Measurements from ENCODE around the gene KIF13A.
"Not testable (repeated sequence)": the region's sequence is repeated elsewhere in the genome, so short reads cannot be mapped to it uniquely, and the experiment has no call there.

Gene KIF13A

GRCh38 chr6:17968876-17969275 lies 18.6 kb downstream of the KIF13A start:
- DNase-seq (ENCODE audit: low spot score), result no peak

DNA sequence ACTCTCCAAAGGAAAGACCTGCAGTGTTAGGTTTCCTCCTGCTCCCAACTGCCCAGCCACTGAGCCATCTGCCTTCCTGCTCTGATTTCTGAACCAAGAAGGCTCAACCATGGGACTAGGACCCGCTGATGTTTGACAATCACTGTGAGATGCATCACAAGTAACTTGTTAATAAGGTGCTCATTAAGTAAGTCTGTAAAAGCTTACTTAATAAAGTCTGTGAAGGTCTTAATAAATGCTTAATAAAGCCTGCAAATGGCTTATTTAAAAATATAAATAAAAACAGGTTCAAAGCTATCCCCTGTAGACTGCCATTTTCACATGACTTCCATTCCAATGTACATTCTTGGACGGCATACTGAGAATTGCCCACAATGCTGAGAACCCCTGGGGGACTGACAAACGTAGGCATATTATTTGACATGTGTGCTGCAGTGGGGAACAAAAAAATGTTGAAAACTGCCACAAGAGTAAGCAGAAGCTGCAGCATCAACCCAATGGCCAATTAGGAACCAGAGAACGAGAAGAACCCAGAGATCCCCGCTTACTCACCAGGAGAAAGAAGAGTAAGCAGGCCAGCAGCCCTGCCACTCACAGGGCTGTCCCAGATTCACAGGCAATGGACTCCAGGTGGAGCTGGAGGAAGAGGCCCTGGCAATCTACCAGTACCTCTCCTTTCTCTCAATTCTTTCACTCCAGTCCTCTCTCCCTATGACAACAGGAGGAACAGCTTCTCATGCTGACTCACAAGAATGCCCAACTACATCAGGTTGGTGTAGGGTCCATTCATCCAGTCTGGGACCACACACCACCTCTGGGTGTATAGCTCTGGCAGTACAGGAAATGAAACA lies 19.5 kb downstream of the KIF13A start:
- no peak for DNase-seq (ENCODE audit: low spot score)

DNA sequence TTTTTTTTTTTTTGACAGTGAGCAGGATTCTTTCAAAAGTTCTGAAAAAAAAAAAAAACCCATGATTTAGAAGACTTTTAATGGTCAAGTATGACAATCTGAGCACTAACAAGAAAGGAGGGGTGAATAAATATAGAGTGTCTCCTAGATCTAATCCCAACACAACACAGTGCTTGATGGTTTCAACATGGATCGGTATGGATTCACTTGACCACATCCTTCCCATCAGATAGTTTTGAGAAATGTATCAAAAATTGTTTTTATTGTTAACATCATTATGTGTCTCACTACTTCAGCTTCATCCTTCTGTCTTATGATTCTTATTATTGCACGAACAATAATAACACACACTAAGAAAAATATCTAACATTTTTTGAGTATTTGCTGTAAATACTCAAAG lies 21.0 kb downstream of the KIF13A start:
- no peak for DNase-seq (ENCODE audit: low spot score)

DNA sequence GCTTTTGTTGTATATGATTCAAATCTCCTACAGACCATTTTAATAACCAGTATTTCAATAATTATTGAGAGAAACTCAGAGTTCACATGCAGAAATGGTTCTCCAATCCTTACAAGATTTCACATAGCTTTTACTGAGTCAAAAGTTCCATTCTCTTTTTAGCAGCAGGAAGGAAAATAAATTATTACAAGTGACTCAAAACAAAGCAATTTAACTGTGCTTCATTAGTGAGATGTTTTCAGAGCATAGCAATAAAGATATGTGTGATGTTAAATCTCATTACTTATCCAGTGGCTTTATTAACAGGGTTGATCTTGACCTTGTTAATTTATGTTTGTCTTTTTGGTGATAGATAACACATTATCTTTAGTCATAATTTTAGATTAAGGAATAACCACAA lies 22.0 kb downstream of the KIF13A start:
- DNase-seq (ENCODE audit: low spot score), result no peak

- DNase-seq (ENCODE audit: low spot score), result no peak
These were observed 22.8 kb downstream of the KIF13A start for GRCh38 chr6:17964633-17965032.

GRCh38 chr6:17962436-17963031 lies 24.9 kb downstream of the KIF13A start:
- no peak for DNase-seq (ENCODE audit: low spot score)

DNA sequence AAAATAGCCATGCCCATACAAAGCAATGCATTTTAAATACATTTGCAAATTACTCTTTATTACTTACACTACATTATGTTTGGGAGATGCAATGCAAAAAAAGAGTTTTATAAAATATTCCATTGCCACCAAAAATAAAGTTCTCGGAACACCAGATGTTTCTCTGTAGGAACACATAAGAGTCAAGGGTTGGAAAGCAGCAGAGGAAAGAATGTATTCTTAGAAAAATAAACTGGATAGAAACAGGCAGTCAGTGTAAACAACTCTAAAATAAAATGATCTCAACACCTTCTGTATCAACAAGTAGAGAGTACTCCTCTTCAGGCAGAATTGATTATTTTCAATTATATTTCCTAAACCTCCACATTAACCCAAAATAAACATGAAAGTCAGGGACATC lies 28.1 kb downstream of the KIF13A start:
- no peak for DNase-seq (ENCODE audit: low spot score)

DNA sequence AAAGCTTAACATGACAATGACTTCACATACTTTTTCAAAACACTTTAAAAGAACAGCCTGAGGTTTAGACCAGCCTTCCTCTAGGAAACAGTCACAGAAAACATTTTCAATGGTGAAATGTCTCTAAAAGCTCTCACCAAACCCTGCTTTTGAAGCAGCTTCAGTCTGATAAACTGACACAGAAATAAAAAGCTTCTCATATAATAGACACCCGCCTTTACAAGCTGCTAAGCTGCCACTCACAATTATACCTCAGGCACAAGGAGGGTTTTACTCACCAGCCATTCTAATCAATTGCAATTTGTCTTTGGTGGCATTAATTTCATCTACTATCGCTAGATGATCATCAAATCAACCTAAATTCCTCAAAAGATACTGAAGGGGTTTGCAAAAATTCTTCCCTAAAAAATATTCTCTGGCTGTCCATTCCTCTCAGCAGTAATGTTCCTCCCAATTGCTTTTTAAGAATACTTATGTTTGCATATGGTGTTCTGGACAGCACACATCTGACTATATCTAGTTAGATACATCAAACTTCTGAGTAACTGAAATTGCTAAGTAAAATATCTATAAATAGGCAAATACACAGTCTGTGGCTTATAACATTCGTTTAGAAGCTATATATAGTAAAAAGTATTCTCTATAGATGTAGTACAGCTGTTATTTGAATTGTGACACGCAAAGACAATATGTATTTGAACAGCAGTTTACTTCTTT lies 29.4 kb downstream of the KIF13A start:
- no peak for DNase-seq (ENCODE audit: low spot score)

DNA sequence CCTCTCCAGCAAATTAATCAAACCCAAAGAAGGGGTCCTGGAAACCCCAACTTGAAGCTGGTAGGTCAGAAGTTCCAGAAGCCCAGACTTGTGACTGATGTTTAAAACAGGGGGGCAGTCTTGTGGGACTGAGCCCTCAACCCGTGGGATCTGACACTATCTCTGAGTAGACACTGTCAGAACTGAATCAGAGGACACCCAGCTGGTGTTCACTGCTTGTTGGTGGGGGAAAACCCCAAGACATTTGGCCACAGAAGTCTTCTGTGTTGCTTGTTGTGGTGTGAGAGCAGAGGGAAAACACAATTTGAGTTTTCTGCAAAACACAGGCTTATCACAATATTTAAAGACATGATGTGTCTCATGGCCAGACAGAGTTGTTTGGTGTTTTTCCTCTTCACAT lies 29.9 kb downstream of the KIF13A start:
- no peak for DNase-seq (ENCODE audit: low spot score)

- DNase-seq (ENCODE audit: low spot score), result no peak
These were observed 30.3 kb downstream of the KIF13A start for GRCh38 chr6:17957086-17957485.

DNA sequence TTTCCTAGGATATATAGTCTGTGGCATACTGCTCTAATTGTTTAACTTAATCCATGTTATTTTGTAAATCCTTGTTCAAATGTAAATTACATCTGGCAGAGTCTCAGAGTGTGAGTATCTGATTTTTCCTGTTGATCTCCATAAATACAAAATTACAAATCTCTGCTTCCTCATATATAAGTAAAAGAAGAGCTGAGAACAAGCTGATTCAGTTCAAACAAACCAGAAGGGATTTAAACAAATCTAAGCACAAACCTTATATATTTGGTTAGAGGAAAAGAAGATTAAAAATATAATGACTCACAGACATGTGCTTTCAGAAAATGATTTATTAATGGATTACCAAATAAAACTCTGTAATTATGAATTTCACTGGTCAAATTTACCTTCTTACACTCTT lies 37.3 kb downstream of the KIF13A start:
- DNase-seq (ENCODE audit: low spot score), result no peak

DNA sequence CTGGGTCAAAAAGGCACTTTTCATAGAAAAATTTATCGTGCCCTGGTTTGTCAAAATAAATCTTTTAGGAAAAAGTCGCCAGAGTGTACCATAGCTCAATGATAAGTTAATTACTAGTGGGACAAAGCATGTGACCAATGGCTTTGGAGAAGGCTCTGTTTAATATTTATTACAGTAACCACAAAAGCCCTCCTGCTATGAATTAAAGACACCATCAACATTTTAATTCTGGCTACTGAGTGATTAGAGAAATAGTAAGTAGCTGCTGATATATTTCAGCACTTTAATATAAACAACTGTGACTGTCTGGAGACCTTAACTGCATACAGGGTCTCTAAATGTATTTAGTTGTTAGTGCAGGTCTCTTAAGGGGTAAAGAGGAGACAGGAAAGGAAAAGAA lies 38.3 kb downstream of the KIF13A start:
- DNase-seq (ENCODE audit: low spot score), result no peak

GRCh38 chr6:17948725-17949124 lies 38.7 kb downstream of the KIF13A start:
- DNase-seq (ENCODE audit: low spot score), result no peak

DNA sequence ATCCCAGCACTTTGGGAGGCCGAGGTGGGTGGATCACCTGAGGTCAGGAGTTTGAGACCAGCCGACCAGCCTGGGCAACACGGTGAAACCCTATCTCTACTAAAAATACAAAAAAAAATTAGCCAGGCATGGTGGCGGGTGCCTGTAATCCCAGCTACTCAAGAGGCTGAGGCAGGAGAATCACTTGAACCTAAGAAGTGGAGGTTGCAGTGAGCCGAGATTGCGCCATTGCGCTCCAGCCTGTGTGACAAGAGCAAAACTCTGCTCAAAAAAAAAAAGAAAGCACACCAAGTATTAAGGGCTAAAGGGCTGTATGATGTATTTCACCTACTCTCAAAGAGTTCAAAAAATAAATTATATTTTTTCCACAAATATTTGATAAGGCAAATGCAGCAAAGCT lies 39.9 kb downstream of the KIF13A start:
- not testable (repeated sequence) for DNase-seq (ENCODE audit: low spot score)

- no peak for DNase-seq (ENCODE audit: low spot score)
These were observed 41.9 kb downstream of the KIF13A start for GRCh38 chr6:17945575-17945974.

GRCh38 chr6:17945111-17945510 lies 42.3 kb downstream of the KIF13A start:
- no peak for DNase-seq (ENCODE audit: low spot score)

- no peak for DNase-seq (ENCODE audit: low spot score)
These were observed 46.1 kb downstream of the KIF13A start for GRCh38 chr6:17941318-17941717.

GRCh38 chr6:17940151-17940792 lies 47.2 kb downstream of the KIF13A start:
- no peak for DNase-seq (ENCODE audit: low spot score)

- no peak for DNase-seq (ENCODE audit: low spot score)
These were observed 48.5 kb downstream of the KIF13A start for GRCh38 chr6:17938901-17939300.

GRCh38 chr6:17935188-17936149 lies 52.0 kb downstream of the KIF13A start:
- no peak for DNase-seq (ENCODE audit: low spot score)

DNA sequence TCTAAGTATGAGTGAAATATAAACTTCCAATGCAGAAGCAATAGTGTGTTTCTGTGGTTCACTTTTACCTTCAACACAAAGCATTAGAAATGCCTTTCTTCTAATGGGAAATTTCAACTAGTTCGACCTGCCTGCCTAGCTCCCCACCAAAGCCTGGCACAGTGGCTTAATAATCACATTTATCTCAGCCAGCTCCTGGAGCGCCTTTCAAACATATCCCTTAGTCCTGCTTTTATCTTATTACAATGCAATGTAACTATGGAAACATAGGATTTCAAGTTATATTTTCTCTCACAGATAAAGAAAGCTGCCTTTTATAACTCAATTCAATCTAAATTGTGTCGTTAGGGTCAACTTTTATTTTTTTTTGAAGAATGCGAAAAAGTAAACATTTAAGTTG lies 53.7 kb downstream of the KIF13A start:
- DNase-seq (ENCODE audit: low spot score), result no peak
